Right lobe of liver (tissue), 4 donors: Measurements from ENCODE around the gene STK10.

Source experiments
- POLR2A ChIP-seq: fragments of 450-650 bp; IDR thresholded peaks from one replicate; pipeline ENCODE4 v1.6.1; 2017; ENCODE audit warnings: antibody characterized with exemption, mild to moderate bottlenecking
- TF ChIP-seq, protein P1 (sequence below), 4 donors: fragments of 200-600 bp in 3 of 4; fragments of 450-650 bp in 1 of 4; IDR thresholded peaks; one replicate each; pipeline versions ENCODE4 v1.5.1 to v1.8.0; 2016 to 2022; ENCODE audit warnings: antibody characterized with exemption in 4 of 4, mild to moderate bottlenecking in 2 of 4
- donor health status: DM: no; HTN: no; CAD: no.
- donor health status: DM: no; HTN: no; CAD: no.
- donor health status: DM: no; HTN: yes; CAD: no.

DNA sequence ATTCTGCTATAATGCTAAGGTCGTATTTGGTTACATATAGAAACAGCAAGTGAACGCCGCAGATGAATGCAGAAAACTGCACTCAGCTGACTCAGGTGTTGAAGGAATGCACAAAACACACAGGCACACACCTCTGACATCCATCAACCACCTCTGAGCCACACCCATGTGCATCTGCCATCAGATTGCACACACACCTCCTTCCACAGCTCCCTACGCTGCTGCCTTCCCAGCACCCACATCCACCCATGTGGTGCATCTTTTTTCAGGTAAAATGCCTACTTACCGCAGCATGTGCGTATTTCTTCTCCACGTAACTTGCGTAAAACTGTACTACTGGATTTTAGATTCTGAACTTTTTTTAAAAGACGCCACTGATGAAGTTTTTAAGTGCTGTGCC lies 7.1 kb downstream of the STK10 start:
- TF ChIP-seq POLR2A, result no peak
- TF ChIP-seq, protein P1, sequence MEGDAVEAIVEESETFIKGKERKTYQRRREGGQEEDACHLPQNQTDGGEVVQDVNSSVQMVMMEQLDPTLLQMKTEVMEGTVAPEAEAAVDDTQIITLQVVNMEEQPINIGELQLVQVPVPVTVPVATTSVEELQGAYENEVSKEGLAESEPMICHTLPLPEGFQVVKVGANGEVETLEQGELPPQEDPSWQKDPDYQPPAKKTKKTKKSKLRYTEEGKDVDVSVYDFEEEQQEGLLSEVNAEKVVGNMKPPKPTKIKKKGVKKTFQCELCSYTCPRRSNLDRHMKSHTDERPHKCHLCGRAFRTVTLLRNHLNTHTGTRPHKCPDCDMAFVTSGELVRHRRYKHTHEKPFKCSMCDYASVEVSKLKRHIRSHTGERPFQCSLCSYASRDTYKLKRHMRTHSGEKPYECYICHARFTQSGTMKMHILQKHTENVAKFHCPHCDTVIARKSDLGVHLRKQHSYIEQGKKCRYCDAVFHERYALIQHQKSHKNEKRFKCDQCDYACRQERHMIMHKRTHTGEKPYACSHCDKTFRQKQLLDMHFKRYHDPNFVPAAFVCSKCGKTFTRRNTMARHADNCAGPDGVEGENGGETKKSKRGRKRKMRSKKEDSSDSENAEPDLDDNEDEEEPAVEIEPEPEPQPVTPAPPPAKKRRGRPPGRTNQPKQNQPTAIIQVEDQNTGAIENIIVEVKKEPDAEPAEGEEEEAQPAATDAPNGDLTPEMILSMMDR (IDR thresholded peaks at IDR 0.05), result no peak
